Thymus (tissue), 11 donors: ENCODE data around the gene ALCAM. TPM values are rescaled to one million over a fixed set of nuclear protein-coding genes. Genes with fewer than 3 reads are reported as not detected.

Experiments used
- DNase-seq, 9 donors: peaks; one replicate each; pipeline ENCODE4 v3.0.0-alpha.2; 2013; ENCODE audit warnings: low spot score in 9 of 9, low read depth in 6 of 9, missing footprints in 1 of 9
- H3K27ac ChIP-seq, 2 donors: one replicate each; pipeline ENCODE4 v1.5.1; 2013; ENCODE audit warnings: control low read depth in 1 of 2, low read depth in 1 of 2, low read length in 1 of 2, mild to moderate bottlenecking in 1 of 2, moderate library complexity in 1 of 2
- H3K27me3 ChIP-seq, 2 donors: one replicate each; pipeline ENCODE4 v1.5.1; 2013; ENCODE audit warnings: low read length in 1 of 2; ENCODE audit not compliant: control insufficient read depth in 2 of 2, insufficient read depth in 1 of 2
- H3K36me3 ChIP-seq, 2 donors: one replicate each; pipeline ENCODE4 v1.5.1; 2013; ENCODE audit warnings: low read length in 1 of 2, mild to moderate bottlenecking in 1 of 2, moderate library complexity in 1 of 2; ENCODE audit not compliant: control insufficient read depth in 2 of 2, insufficient read depth in 2 of 2
- H3K4me1 ChIP-seq, 2 donors: one replicate each; pipeline ENCODE4 v1.5.1; 2013; ENCODE audit warnings: low read length in 2 of 2; ENCODE audit not compliant: control insufficient read depth in 2 of 2, insufficient read depth in 2 of 2
- H3K4me3 ChIP-seq, 2 donors: one replicate each; pipeline ENCODE4 v1.5.1; 2013; ENCODE audit warnings: low read length in 2 of 2, control low read depth in 1 of 2, mild to moderate bottlenecking in 1 of 2
- H3K9me3 ChIP-seq, 2 donors: one replicate each; pipeline ENCODE4 v1.5.1; 2013; ENCODE audit warnings: low read length in 1 of 2, mild to moderate bottlenecking in 1 of 2; ENCODE audit not compliant: control insufficient read depth in 2 of 2, insufficient read depth in 1 of 2
- whole genome bisulfite sequencing: extraction: QIAGEN DNeasy Blood & Tissue Kit; methylation state at CpG from one replicate; pipeline ENCODE4 v1.1.7; 2013; 5-methylcytosine and 5-hydroxymethylcytosine counted together
- polyA plus RNA-seq: library from polyadenylated mRNA; stranded (reverse); fragments of 200-250 nt; gene quantifications from one replicate; pipeline ENCODE4 v1.2.3, GENCODE V29; 2013
- total RNA-seq: library from RNA; stranded (reverse); fragments of 120-200 nt; gene quantifications from one replicate; pipeline ENCODE4 v1.2.4, GENCODE V29; 2013
- donor health status: healthy.

The ALCAM gene
- total and polyA plus RNA-seq, 2 donors = 28.4 to 38.3 TPM

- no peak overlapping the region for H3K27ac ChIP-seq
These were observed 46.7 kb downstream of the ALCAM start for GRCh38 chr3:105413343-105413887.

GRCh38 chr3:105414841-105415240 lies 48.1 kb downstream of the ALCAM start:
- no peak overlapping the region for H3K27ac ChIP-seq
- 92% methylated on average over 4 of the region's 4 CpGs for WGBS
- H3K27me3 ChIP-seq = no peaks in the 10 kb centered on the region
- H3K4me3 ChIP-seq = no peak overlapping the region
- H3K4me1 ChIP-seq = no peaks in the 10 kb centered on the region
- DNase-seq = peak in 1 of 9 donors; percentile 1
- no peaks in the 10 kb centered on the region for H3K36me3 ChIP-seq
- no peaks in the 10 kb centered on the region for H3K9me3 ChIP-seq

More at GRCh38 chr3:105413343-105413887, 46.7 kb downstream of the ALCAM start:
- Histone ChIP-seq H3K4me1 (no peaks in the 10 kb centered on the region), H3K27me3 (no peaks in the 10 kb centered on the region), H3K9me3 (no peaks in the 10 kb centered on the region), H3K4me3 (no peak overlapping the region), H3K36me3 (no peaks in the 10 kb centered on the region)
- no peak for DNase-seq
- WGBS = 99% methylated on average over 1 of the region's 1 CpG

- 97% methylated on average over 1 of the region's 1 CpG for WGBS
- Histone ChIP-seq H3K27me3 (no peaks in the 10 kb centered on the region), H3K4me1 (no peaks in the 10 kb centered on the region), H3K4me3 (no peak overlapping the region), H3K36me3 (no peaks in the 10 kb centered on the region), H3K9me3 (no peaks in the 10 kb centered on the region), H3K27ac (no peak overlapping the region)
- DNase-seq = no peak
These were observed 49.2 kb downstream of the ALCAM start for GRCh38 chr3:105415951-105416350.

GRCh38 chr3:105417525-105418289 lies 51.0 kb downstream of the ALCAM start:
- WGBS = 78% methylated on average over 3 of the region's 3 CpGs

GRCh38 chr3:105422645-105423044 lies 55.9 kb downstream of the ALCAM start:
- WGBS = 95% methylated on average over 2 of the region's 2 CpGs
- Histone ChIP-seq H3K27ac (no peak overlapping the region), H3K9me3 (no peaks in the 10 kb centered on the region), H3K4me1 (no peaks in the 10 kb centered on the region), H3K27me3 (no peaks in the 10 kb centered on the region), H3K36me3 (no peaks in the 10 kb centered on the region), H3K4me3 (no peak overlapping the region)
- no peak for DNase-seq

More at GRCh38 chr3:105417525-105418289, 51.0 kb downstream of the ALCAM start:
- no peaks in the 10 kb centered on the region for H3K36me3 ChIP-seq
- H3K4me1 ChIP-seq = no peaks in the 10 kb centered on the region
- no peaks in the 10 kb centered on the region for H3K27me3 ChIP-seq
- DNase-seq = no peak
- H3K4me3 ChIP-seq = no peak overlapping the region
- no peaks in the 10 kb centered on the region for H3K9me3 ChIP-seq
- H3K27ac ChIP-seq = no peak overlapping the region

- H3K9me3 ChIP-seq = no peaks in the 10 kb centered on the region
- H3K4me1 ChIP-seq = no peaks in the 10 kb centered on the region
- no peak for DNase-seq
- no peaks in the 10 kb centered on the region for H3K36me3 ChIP-seq
- no peak overlapping the region for H3K27ac ChIP-seq
- 96% methylated on average over 2 of the region's 2 CpGs for whole genome bisulfite sequencing
- no peaks in the 10 kb centered on the region for H3K27me3 ChIP-seq
- H3K4me3 ChIP-seq = no peak overlapping the region
These were observed 56.7 kb downstream of the ALCAM start for GRCh38 chr3:105423397-105423796.

GRCh38 chr3:105424412-105425152 lies 57.9 kb downstream of the ALCAM start:
- Histone ChIP-seq H3K27me3 (no peaks in the 10 kb centered on the region), H3K4me1 (no peaks in the 10 kb centered on the region), H3K4me3 (no peak overlapping the region), H3K9me3 (no peaks in the 10 kb centered on the region), H3K36me3 (no peaks in the 10 kb centered on the region), H3K27ac (no peak overlapping the region)
- DNase-seq = no peak
- 98% methylated on average over 2 of the region's 2 CpGs for whole genome bisulfite sequencing

- Histone ChIP-seq H3K27ac (no peak overlapping the region), H3K9me3 (no peaks in the 10 kb centered on the region), H3K27me3 (no peaks in the 10 kb centered on the region), H3K4me1 (no peaks in the 10 kb centered on the region), H3K36me3 (no peaks in the 10 kb centered on the region), H3K4me3 (no peak overlapping the region)
- no peak for DNase-seq
- WGBS = 67% methylated on average over 4 of the region's 4 CpGs
These were observed 58.4 kb downstream of the ALCAM start for GRCh38 chr3:105425153-105425502.

GRCh38 chr3:105427332-105427731 lies 60.6 kb downstream of the ALCAM start:
- no peak for DNase-seq
- H3K27ac ChIP-seq = no peak overlapping the region
- WGBS = 100% methylated on average over 1 of the region's 1 CpG

More at GRCh38 chr3:105427332-105427731, 60.6 kb downstream of the ALCAM start:
- Histone ChIP-seq H3K4me3 (no peak overlapping the region), H3K36me3 (no peaks in the 10 kb centered on the region), H3K27me3 (no peaks in the 10 kb centered on the region), H3K9me3 (no peaks in the 10 kb centered on the region), H3K4me1 (no peaks in the 10 kb centered on the region)
